Activated naive CD4-positive, alpha-beta T cell treated with anti-CD3 and anti-CD28 coated beads, Interleukin-2, amount 50 U/mL, for 72 hours (primary cell): ENCODE data around the gene SHOC2. TPM values are rescaled to one million over a fixed set of nuclear protein-coding genes. Genes with fewer than 3 reads are reported as not detected.
A peak's percentile ranks its signal among the peaks of the same experiment; 100 is the strongest.

ENCODE experiments used
- ATAC-seq, 2 donors: fragments of 150-1000 bp; cut with Tn5 transposase; 2 replicates each; pipeline ENCODE4 v1.10.0; 2021; ENCODE audit warnings: mild to moderate bottlenecking in 2 of 2, moderate library complexity in 2 of 2
- DNase-seq, 2 donors: peaks; one replicate each; pipeline ENCODE4 v3.0.0; 2021 to 2022; ENCODE audit warnings: low spot score in 2 of 2
- H3K27ac Mint-ChIP-seq, 2 donors: one replicate each; pipeline ENCODE4 v1.8.0; 2022; ENCODE audit warnings: mild to moderate bottlenecking in 2 of 2, mixed read lengths in 2 of 2
- H3K36me3 Mint-ChIP-seq, 2 donors: one replicate each; pipeline ENCODE4 v1.8.0; 2022; ENCODE audit warnings: mixed read lengths in 2 of 2
- H3K9me3 Mint-ChIP-seq, 2 donors: one replicate each; pipeline ENCODE4 v1.8.0; 2022; ENCODE audit warnings: mixed read lengths in 2 of 2
- total RNA-seq, 2 donors: library from RNA; stranded (reverse); gene quantifications; one replicate each; pipeline ENCODE4 v1.2.3, GENCODE V29; 2022

The SHOC2 gene
- total RNA-seq, 2 donors from 2014 or later, result 33.7 to 35.9 TPM

- ATAC-seq (no peak), DNase-seq (no peak)
- no peaks in the 10 kb centered on the region for H3K9me3 Mint-ChIP-seq
- H3K27ac Mint-ChIP-seq, result no peak overlapping the region
- H3K36me3 Mint-ChIP-seq, result peaks cover 0 to 6% of the 10 kb centered on the region in 2 donors
Observed at GRCh38 chr10:110963162-110963561, 43.8 kb downstream of the SHOC2 start.

- Mint-ChIP-seq H3K27ac (no peak overlapping the region), H3K9me3 (no peaks in the 10 kb centered on the region), H3K36me3 (peaks cover 0 to 6% of the 10 kb centered on the region in 2 donors)
- DNase-seq (no peak), ATAC-seq (no peak)
Observed at GRCh38 chr10:110964681-110965080, 45.3 kb downstream of the SHOC2 start.

- ATAC-seq, result no peak
- no peak for DNase-seq
- Mint-ChIP-seq H3K27ac (no peak overlapping the region), H3K9me3 (no peaks in the 10 kb centered on the region), H3K36me3 (peaks cover 0 to 6% of the 10 kb centered on the region in 2 donors)
Observed at GRCh38 chr10:110965216-110965615, 45.8 kb downstream of the SHOC2 start.

GRCh38 chr10:110966146-110966545 lies 46.7 kb downstream of the SHOC2 start:
- Mint-ChIP-seq H3K9me3 (no peaks in the 10 kb centered on the region), H3K36me3 (peaks cover 0 to 6% of the 10 kb centered on the region in 2 donors), H3K27ac (no peak overlapping the region)
- no peak for ATAC-seq
- no peak for DNase-seq

GRCh38 chr10:110967009-110967630 lies 47.7 kb downstream of the SHOC2 start:
- H3K9me3 Mint-ChIP-seq, result no peaks in the 10 kb centered on the region
- DNase-seq (no peak), ATAC-seq (no peak)
- H3K27ac Mint-ChIP-seq, result no peak overlapping the region
- peaks cover 0 to 6% of the 10 kb centered on the region in 2 donors for H3K36me3 Mint-ChIP-seq

GRCh38 chr10:110967645-110968044 lies 48.2 kb downstream of the SHOC2 start:
- DNase-seq (no peak), ATAC-seq (peak in 1 of 2 donors; percentile 62)
- H3K27ac Mint-ChIP-seq, result no peak overlapping the region
- peaks cover 0 to 6% of the 10 kb centered on the region in 2 donors for H3K36me3 Mint-ChIP-seq
- H3K9me3 Mint-ChIP-seq, result no peaks in the 10 kb centered on the region

GRCh38 chr10:110969183-110969582 lies 49.8 kb downstream of the SHOC2 start:
- peaks cover 0 to 3% of the 10 kb centered on the region in 2 donors for H3K36me3 Mint-ChIP-seq
- no peaks in the 10 kb centered on the region for H3K9me3 Mint-ChIP-seq
- H3K27ac Mint-ChIP-seq, result no peak overlapping the region
- DNase-seq, result no peak
- no peak for ATAC-seq

GRCh38 chr10:110971638-110972037 lies 52.2 kb downstream of the SHOC2 start:
- no peak for DNase-seq
- Mint-ChIP-seq H3K36me3 (peaks cover 0 to 13% of the 10 kb centered on the region in 2 donors), H3K27ac (no peak overlapping the region), H3K9me3 (no peaks in the 10 kb centered on the region)
- ATAC-seq, result no peak

- Mint-ChIP-seq H3K36me3 (peaks cover 0 to 13% of the 10 kb centered on the region in 2 donors), H3K27ac (no peak overlapping the region), H3K9me3 (no peaks in the 10 kb centered on the region)
- no peak for DNase-seq
- ATAC-seq, result no peak
Observed at GRCh38 chr10:110972231-110973134, 53.1 kb downstream of the SHOC2 start.

GRCh38 chr10:110973400-110973799 lies 54.0 kb downstream of the SHOC2 start:
- no peak overlapping the region for H3K27ac Mint-ChIP-seq
- DNase-seq, result no peak

GRCh38 chr10:110976577-110976976 lies 57.2 kb downstream of the SHOC2 start:
- no peak for DNase-seq
- H3K36me3 Mint-ChIP-seq, result peaks cover 7 to 39% of the 10 kb centered on the region in 2 donors
- no peak overlapping the region for H3K27ac Mint-ChIP-seq
- no peak for ATAC-seq
- H3K9me3 Mint-ChIP-seq, result peaks cover 6 to 13% of the 10 kb centered on the region in 2 donors

More at GRCh38 chr10:110973400-110973799, 54.0 kb downstream of the SHOC2 start:
- ATAC-seq, result no peak
- H3K9me3 Mint-ChIP-seq, result no peaks in the 10 kb centered on the region
- H3K36me3 Mint-ChIP-seq, result peaks cover 0 to 13% of the 10 kb centered on the region in 2 donors

GRCh38 chr10:110977662-110978061 lies 58.3 kb downstream of the SHOC2 start:
- no peak overlapping the region for H3K27ac Mint-ChIP-seq
- ATAC-seq (no peak), DNase-seq (no peak)
- H3K36me3 Mint-ChIP-seq, result peaks cover 7 to 39% of the 10 kb centered on the region in 2 donors
- H3K9me3 Mint-ChIP-seq, result peaks cover 6 to 13% of the 10 kb centered on the region in 2 donors

GRCh38 chr10:110978204-110978603 lies 58.8 kb downstream of the SHOC2 start:
- no peak for ATAC-seq
- H3K27ac Mint-ChIP-seq, result no peak overlapping the region
- peaks cover 7 to 40% of the 10 kb centered on the region in 2 donors for H3K36me3 Mint-ChIP-seq
- no peak for DNase-seq
- H3K9me3 Mint-ChIP-seq, result peaks cover 6 to 16% of the 10 kb centered on the region in 2 donors

- H3K27ac Mint-ChIP-seq, result no peak overlapping the region
- ATAC-seq, result no peak
- peaks cover 7 to 46% of the 10 kb centered on the region in 2 donors for H3K36me3 Mint-ChIP-seq
- peaks cover 6 to 20% of the 10 kb centered on the region in 2 donors for H3K9me3 Mint-ChIP-seq
- DNase-seq, result no peak
Observed at GRCh38 chr10:110979611-110980010, 60.2 kb downstream of the SHOC2 start.

- ATAC-seq (peak; percentile 72 to 77), DNase-seq (no peak)
- H3K27ac Mint-ChIP-seq, result peak overlapping the region; percentile 15 to 48
- peaks cover 7 to 39% of the 10 kb centered on the region in 2 donors for H3K36me3 Mint-ChIP-seq
- H3K9me3 Mint-ChIP-seq, result peaks cover 6 to 20% of the 10 kb centered on the region in 2 donors
Observed at GRCh38 chr10:110980807-110981206, 61.4 kb downstream of the SHOC2 start.

GRCh38 chr10:110983466-110983865 lies 64.1 kb downstream of the SHOC2 start:
- Mint-ChIP-seq H3K36me3 (peaks cover 7 to 33% of the 10 kb centered on the region in 2 donors), H3K9me3 (peaks cover 6 to 20% of the 10 kb centered on the region in 2 donors), H3K27ac (no peak overlapping the region)
- ATAC-seq (peak; percentile 53 to 82), DNase-seq (no peak)
